H1 (cell line): ENCODE data around the gene PCDHGA3. TPM values are rescaled to one million over a fixed set of nuclear protein-coding genes. Genes with fewer than 3 reads are reported as not detected.

Experiments used
- GTF2F1 ChIP-seq: IDR thresholded peaks from 2 replicates; pipeline ENCODE4 v1.6.1; 2012; ENCODE audit warnings: low read depth, low read length, improper control_type of control experiment, borderline replicate concordance
- HDAC2 ChIP-seq, 2 experiments: fragments of 300-600 bp in 1 of 2; sonication (generic) in 1 of 2; IDR thresholded peaks; 2 replicates each; pipeline ENCODE4 v1.6.1; 2011 to 2012; ENCODE audit warnings: low read depth in 2 of 2, low read length in 2 of 2, mild to moderate bottlenecking in 2 of 2, moderate library complexity in 2 of 2, borderline replicate concordance in 1 of 2, inconsistent platforms in 1 of 2
- polyA plus RNA-seq, 7 experiments: library from polyadenylated mRNA; depleted of rRNA in 3 of 7; stranded (reverse) in 5 of 7; unstranded in 2 of 7; fragments of >200 nt in 5 of 7; fragments of 200-250 nt in 2 of 7; gene quantifications; 1 replicate in 5 of 7; 2 replicates in 1 of 7; 4 replicates in 1 of 7; pipeline versions ENCODE4 v1.2.1 to v1.2.3, GENCODE V29; 2011 to 2013; ENCODE audit warnings: missing spikeins in 2 of 7, mixed read lengths in 2 of 7
- total RNA-seq: library from RNA; stranded (reverse); fragmentation: NEBNext Ultra II Directional; extraction: Animal tissue kit (Norgen Biotek cat#: 25700); gene quantifications from 2 replicates; pipeline ENCODE4 v1.2.1, GENCODE V29; 2021

Gene PCDHGA3
- total and polyA plus RNA-seq, 2 of the 8 experiments (the other 6 are each of a cell fraction or from before 2014, with no cell fraction given) = 0.15 to 0.39 TPM

DNA sequence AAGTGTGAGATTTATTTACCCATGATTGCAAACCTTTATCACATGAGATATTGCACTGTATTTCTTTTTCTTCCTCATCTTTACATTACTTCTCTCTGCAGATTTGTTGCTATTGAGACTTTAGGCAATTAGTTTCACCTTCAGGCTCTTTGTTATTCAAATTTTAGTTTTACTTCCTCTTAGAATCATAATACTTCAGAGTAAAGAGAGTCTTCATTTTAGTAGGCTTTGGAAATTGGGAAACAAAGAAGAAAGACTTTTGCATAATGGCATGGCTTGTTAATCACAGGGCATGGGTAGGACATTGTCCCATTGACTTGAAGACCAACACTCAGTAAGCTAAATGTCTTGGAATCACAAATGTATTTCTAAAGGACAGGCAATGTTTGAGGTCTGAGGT is 19.1 kb downstream of the PCDHGA3 start (continued):
- TF ChIP-seq GTF2F1 (no peak), HDAC2 (IDR thresholded peaks at IDR 0.05; ENCODE audit: borderline replicate concordance in 1 of 2, low read depth in 2 of 2, low read length in 2 of 2) (no peak)
